GM21367 (cell line): ENCODE data around the gene ADCYAP1.

Source experiments
- ATAC-seq: cut with Tn5 transposase; IDR thresholded peaks from one replicate; pipeline ENCODE4 v1.9.1; 2021; ENCODE audit not compliant: unreplicated experiment

Gene ADCYAP1

GRCh38 chr18:908758-909724 is 4.4 kb downstream of the ADCYAP1 start:
- no peak for ATAC-seq

GRCh38 chr18:910247-910646 is 5.6 kb downstream of the ADCYAP1 start:
- ATAC-seq, result no peak

- no peak for ATAC-seq
These were observed 6.4 kb downstream of the ADCYAP1 start for GRCh38 chr18:911025-911424.

- no peak for ATAC-seq
These were observed 6.8 kb downstream of the ADCYAP1 start for GRCh38 chr18:911486-911885.

GRCh38 chr18:916562-916961 is 11.9 kb downstream of the ADCYAP1 start:
- ATAC-seq, result no peak

GRCh38 chr18:919078-919477 is 14.4 kb downstream of the ADCYAP1 start:
- ATAC-seq, result no peak

- ATAC-seq, result no peak
These were observed 18.6 kb downstream of the ADCYAP1 start for GRCh38 chr18:923144-923866.

GRCh38 chr18:924987-925386 is 20.3 kb downstream of the ADCYAP1 start:
- ATAC-seq, result no peak

GRCh38 chr18:926946-927345 is 22.3 kb downstream of the ADCYAP1 start:
- ATAC-seq, result no peak

GRCh38 chr18:933082-933481 is 28.4 kb downstream of the ADCYAP1 start:
- ATAC-seq, result no peak

GRCh38 chr18:934518-935133 is 30.0 kb downstream of the ADCYAP1 start:
- ATAC-seq, result no peak

GRCh38 chr18:936941-937340 is 32.3 kb downstream of the ADCYAP1 start:
- ATAC-seq, result no peak

- ATAC-seq, result no peak
These were observed 34.5 kb downstream of the ADCYAP1 start for GRCh38 chr18:939166-939565.

GRCh38 chr18:939958-940357 is 35.3 kb downstream of the ADCYAP1 start:
- ATAC-seq, result no peak

GRCh38 chr18:941331-941730 is 36.7 kb downstream of the ADCYAP1 start:
- ATAC-seq, result no peak

GRCh38 chr18:944440-944839 is 39.8 kb downstream of the ADCYAP1 start:
- no peak for ATAC-seq

- ATAC-seq, result no peak
These were observed 45.3 kb downstream of the ADCYAP1 start for GRCh38 chr18:949724-950631.

- no peak for ATAC-seq
These were observed 46.3 kb downstream of the ADCYAP1 start for GRCh38 chr18:950882-951495.

- no peak for ATAC-seq
These were observed 50.9 kb downstream of the ADCYAP1 start for GRCh38 chr18:955384-956066.

GRCh38 chr18:957829-958228 is 53.2 kb downstream of the ADCYAP1 start:
- no peak for ATAC-seq
